BLaER1 (cell line): ENCODE measurements around the gene NFE2.
"Not testable (repeated sequence)": the region's sequence is repeated elsewhere in the genome, so short reads cannot be mapped to it uniquely, and the experiment has no call there.

Source experiments
- H3K27ac ChIP-seq: shearing (Covaris generic); formaldehyde crosslinking; 2 replicates; pipeline ENCODE4 v1.8.1; 2022
- H3K27me3 ChIP-seq: shearing (Covaris generic); formaldehyde crosslinking; 2 replicates; pipeline ENCODE4 v1.8.1; 2022
- H3K36me3 ChIP-seq: shearing (Covaris generic); formaldehyde crosslinking; 2 replicates; pipeline ENCODE4 v1.8.1; 2022
- H3K4me1 ChIP-seq: shearing (Covaris generic); formaldehyde crosslinking; 2 replicates; pipeline ENCODE4 v1.8.1; 2022
- H3K4me2 ChIP-seq: shearing (Covaris generic); formaldehyde crosslinking; 2 replicates; pipeline ENCODE4 v1.8.1; 2022
- H3K4me3 ChIP-seq: shearing (Covaris generic); formaldehyde crosslinking; 2 replicates; pipeline ENCODE4 v1.8.1; 2022
- H3K9ac ChIP-seq: shearing (Covaris generic); formaldehyde crosslinking; 2 replicates; pipeline ENCODE4 v1.8.1; 2022
- H3K9me3 ChIP-seq: shearing (Covaris generic); formaldehyde crosslinking; 2 replicates; pipeline ENCODE4 v1.8.1; 2022
- H4K20me1 ChIP-seq: shearing (Covaris generic); formaldehyde crosslinking; 2 replicates; pipeline ENCODE4 v1.8.1; 2022
- Cebpa-rat ChIP-seq: shearing (Covaris generic); IDR thresholded peaks from 2 replicates; pipeline ENCODE4 v1.8.1; 2022

NFE2 gene

DNA sequence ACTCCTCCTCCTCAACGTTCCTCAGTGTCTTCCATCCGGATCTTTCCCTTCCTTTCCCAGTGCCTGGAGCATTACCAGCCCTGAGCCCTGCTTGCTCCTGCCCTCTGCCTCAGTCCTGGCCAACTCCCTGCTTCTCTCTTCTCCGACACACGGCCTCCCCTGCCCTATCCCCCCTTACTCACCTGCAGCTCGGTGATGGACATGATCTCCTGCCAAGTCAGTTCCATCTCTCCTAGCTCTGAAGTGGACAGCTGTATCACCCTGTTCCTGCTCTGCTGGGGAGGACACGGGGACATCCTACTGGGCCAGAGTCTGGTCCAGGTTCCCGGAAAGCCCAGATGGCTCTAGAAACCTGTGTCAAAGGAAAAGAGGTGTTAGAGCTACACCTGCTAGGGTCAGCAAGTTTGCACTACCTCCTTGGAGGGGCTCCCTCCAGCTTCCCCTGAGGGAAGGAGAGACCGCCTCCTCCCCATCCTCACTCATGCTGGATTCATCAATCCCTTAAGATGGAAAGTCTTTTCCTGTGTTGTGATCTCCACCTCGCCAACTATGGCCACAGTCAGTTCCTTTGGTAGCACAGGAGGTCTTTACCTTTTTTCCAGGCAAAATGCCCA lies 5.8 kb downstream of the NFE2 start:
- Histone ChIP-seq H3K4me2 (no peak overlapping the region), H3K27ac (no peak overlapping the region), H3K27me3 (no peaks in the 10 kb centered on the region), H3K4me1 (peaks cover 23% of the 10 kb centered on the region), H3K9me3 (no peaks in the 10 kb centered on the region), H3K4me3 (no peak overlapping the region), H3K9ac (no peak overlapping the region), H4K20me1 (no peaks in the 10 kb centered on the region), H3K36me3 (no peaks in the 10 kb centered on the region)
- TF ChIP-seq Cebpa-rat, result no peak

DNA sequence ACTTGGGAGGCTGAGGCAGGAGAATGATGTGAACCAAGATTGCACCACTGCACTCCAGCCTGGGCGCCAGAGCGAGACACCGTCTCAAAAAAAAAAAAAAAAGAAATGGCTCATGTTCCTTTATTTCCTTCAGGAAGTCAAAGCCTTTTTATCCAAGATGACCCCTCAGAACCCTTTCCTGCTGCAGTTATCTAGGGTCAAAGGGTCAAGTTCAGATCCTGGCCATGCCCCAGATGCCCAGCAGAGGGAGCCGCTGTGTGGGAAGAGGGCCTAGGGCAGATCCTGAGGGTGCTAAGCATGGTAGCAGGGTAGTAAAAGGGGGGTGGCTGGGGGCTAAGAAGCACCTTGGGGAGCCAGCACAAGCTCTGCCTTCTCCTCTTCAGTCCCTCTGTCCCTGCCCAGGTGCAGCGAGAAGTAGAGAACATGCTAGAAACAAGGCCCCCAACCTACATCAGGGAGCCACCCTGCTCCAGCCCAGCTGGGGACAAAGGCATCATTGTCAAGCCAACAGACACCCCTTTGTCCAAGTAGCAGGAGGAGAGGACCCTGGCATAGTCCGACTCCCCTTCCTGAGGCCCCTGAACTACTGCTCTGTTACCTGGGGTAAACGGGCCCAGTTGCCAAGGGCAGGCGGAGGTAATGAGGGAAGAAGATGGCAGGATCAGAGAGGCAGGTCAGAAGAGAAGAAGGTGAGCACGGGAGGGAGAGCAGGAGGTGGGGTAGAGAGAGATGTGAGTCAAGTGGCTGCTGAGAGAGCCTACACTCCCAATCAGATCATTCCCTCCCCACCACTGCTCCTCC lies 6.5 kb downstream of the NFE2 start:
- Histone ChIP-seq H3K36me3 (no peaks in the 10 kb centered on the region), H3K27me3 (no peaks in the 10 kb centered on the region), H3K9me3 (no peaks in the 10 kb centered on the region), H3K27ac (no peak overlapping the region), H4K20me1 (0 out of 2 replicates have a peak, but pooled peaks cover 4% of the 10 kb centered on the region), H3K4me3 (no peak overlapping the region), H3K4me1 (peaks cover 20% of the 10 kb centered on the region), H3K9ac (no peak overlapping the region), H3K4me2 (no peak overlapping the region)
- TF ChIP-seq Cebpa-rat, result no peak

DNA sequence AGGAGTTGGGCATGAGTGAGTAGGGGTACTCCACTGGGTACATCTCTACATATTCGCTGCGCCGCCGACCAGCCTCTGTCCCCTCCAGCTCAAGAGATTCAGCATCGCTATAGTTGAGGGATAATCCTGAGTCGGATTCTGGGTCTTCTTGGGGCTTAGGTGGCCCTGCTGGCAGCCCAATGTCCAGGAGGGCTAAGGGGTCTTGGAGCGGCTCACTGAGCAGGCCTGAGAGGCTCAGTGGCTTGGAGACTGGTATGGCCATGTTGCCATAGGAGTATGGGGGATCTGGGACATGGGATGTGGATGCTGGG lies 7.9 kb downstream of the NFE2 start:
- H3K9ac ChIP-seq, result no peak overlapping the region
- peaks cover 22% of the 10 kb centered on the region for H3K4me1 ChIP-seq
- H3K27ac ChIP-seq, result no peak overlapping the region
- no peaks in the 10 kb centered on the region for H3K9me3 ChIP-seq
- no peaks in the 10 kb centered on the region for H3K27me3 ChIP-seq
- peaks cover 13% of the 10 kb centered on the region for H3K36me3 ChIP-seq
- no peak overlapping the region for H3K4me3 ChIP-seq
- no peak overlapping the region for H3K4me2 ChIP-seq
- peaks cover 19% of the 10 kb centered on the region for H4K20me1 ChIP-seq
- no peak for TF ChIP-seq Cebpa-rat

DNA sequence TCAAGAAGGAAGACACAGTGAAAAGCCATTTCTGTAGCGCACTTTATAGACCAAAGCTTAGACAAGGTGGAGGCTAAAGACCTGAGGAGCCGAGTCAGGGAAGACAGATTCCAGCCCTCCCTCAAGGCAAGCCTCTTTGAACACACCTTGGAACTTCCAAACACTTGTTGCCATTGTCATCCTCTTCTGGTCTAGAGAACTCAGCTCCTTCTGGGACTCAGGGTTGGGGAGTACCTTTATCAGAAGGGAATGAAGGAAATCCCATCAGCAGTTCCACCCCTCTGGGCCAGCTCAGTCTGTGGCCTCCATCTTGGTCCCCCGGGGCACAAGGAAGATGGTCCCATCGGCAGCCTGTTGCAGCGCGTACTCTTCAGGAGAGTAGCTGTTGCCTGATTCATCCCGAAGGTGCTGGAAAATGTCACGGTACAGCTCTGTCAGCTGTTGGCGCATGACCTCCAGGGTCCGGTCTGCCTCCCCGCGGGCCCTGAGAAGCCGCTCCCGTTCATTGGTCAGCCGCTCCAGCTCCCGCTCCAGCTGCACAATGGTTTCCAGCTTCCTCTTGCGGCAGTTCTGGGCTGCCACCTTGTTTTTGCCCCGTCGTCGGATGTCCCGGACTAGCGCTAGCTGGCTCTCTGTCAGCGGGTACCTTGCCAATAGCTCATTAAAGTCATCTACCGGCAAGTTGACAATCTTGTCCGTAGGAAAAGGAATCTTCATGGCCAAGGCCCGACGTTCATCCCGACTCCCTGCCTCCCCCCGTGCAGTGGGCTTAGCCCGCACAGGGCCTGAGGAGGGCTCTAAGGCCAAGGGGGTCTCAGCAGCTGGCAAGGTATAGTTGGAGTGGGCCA lies 8.5 kb downstream of the NFE2 start:
- Histone ChIP-seq H3K4me3 (no peak overlapping the region), H3K9me3 (no peaks in the 10 kb centered on the region), H3K27ac (no peak overlapping the region), H3K4me1 (peaks cover 24% of the 10 kb centered on the region), H3K9ac (no peak overlapping the region), H3K36me3 (peaks cover 19% of the 10 kb centered on the region), H3K4me2 (no peak overlapping the region), H4K20me1 (peaks cover 25% of the 10 kb centered on the region), H3K27me3 (no peaks in the 10 kb centered on the region)
- no peak for TF ChIP-seq Cebpa-rat

DNA sequence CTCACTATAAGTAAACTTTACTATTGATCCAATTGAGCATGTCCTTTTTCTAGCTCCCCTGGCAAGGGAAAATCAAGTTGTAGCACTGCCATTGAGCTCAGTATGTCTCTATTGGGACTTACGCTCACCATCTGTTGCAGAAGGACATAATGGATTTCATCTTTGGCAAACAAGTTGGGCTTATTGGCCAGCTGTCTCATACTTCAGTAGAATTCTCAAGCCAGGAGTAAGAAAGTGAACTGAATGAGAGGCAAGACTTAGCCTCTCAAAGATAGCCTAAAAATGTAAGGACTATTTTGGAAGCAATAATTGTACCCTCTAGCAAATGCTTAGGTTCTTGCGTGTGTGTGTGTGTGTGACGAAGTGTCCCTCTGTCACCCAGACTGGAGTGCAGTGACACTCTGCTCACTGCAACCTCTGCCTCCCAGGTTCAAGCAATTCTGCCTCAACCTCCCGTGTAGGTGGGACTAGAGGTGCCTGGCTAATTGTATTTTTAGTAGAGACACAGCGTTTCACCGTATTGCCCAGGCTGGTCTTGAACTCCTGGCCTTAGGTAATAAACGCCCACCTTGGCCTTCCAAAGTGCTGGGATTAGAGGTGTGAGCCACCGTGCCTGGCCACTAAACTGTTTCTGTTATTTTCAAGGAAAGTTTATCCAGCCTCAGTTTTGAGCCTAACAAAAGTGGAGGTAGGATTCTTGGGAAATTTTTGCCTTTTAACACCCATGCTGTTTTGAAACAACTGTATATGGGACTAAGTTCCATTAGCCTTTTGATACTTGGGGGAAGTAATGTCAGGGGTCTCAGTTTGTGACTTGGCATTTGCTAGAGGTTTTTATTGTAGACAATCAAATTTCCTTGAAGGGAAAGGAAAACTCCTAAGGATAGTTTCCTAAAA lies 13.3 kb downstream of the NFE2 start:
- H3K9me3 ChIP-seq, result no peaks in the 10 kb centered on the region
- H4K20me1 ChIP-seq, result peaks cover 73% of the 10 kb centered on the region
- H3K27ac ChIP-seq, result no peak overlapping the region
- H3K9ac ChIP-seq, result no peak overlapping the region
- no peak for TF ChIP-seq Cebpa-rat
- peaks cover 63% of the 10 kb centered on the region for H3K36me3 ChIP-seq
- no peaks in the 10 kb centered on the region for H3K27me3 ChIP-seq
- H3K4me3 ChIP-seq, result no peak overlapping the region
- peaks cover 66% of the 10 kb centered on the region for H3K4me1 ChIP-seq
- 0 out of 2 replicates have a peak overlapping the region, but pooled peaks have one; percentile 47 for H3K4me2 ChIP-seq

DNA sequence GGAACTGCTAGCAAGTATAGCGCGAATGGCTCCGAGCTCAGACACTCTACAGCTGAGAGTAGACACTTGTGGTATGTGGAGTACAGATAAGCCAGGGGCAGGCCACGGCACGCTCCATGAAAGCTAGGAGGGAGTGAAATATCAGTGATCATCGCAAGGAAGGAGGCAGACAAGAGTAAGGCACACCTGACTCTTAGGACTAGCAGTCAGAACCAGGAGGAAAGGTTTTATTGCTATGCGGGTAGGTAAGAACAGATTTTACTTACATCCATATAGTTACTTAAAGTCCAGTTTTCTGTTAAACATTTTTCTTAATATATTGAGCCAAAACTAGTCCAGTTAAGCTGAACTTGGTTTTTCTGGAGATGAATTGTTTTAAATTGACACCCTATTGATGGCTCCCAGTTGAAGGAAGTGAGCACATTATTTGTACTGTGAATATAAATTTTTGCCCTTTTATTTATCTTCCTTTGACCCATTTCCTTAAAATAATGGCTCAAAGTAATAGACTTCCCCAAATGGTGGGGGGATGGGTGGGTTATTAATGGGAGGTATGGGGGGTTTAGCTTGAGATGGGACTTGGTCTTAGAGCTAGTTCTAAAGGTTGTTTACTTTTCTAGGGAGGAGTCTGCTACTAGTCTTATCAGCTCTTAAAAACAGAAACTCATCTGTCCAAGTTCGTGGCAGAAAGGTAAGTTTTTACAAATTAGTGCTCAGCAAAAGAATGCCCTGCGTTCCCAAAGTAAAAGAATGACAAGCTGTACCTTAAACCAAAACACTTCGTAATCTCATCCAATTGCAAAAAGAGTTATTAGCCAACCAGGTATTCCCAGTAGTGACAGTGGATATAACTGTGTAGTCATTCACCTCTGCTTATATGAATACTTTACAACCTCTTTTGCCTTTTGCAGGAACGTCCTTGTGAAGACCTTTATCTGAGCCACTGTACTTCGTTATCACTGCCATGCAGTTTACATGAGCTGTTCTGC lies 14.5 kb downstream of the NFE2 start:
- TF ChIP-seq Cebpa-rat, result no peak
- peak overlapping the region; percentile 45; the same call in 1 of the 2 replicates for H3K9ac ChIP-seq
- H3K4me3 ChIP-seq, result no peak overlapping the region
- no peaks in the 10 kb centered on the region for H3K9me3 ChIP-seq
- H3K27me3 ChIP-seq, result no peaks in the 10 kb centered on the region
- peaks cover 85% of the 10 kb centered on the region for H4K20me1 ChIP-seq
- H3K4me2 ChIP-seq, result peak overlapping the region; percentile 47
- H3K27ac ChIP-seq, result no peak overlapping the region
- peaks cover 68% of the 10 kb centered on the region for H3K4me1 ChIP-seq
- H3K36me3 ChIP-seq, result peaks cover 74% of the 10 kb centered on the region

DNA sequence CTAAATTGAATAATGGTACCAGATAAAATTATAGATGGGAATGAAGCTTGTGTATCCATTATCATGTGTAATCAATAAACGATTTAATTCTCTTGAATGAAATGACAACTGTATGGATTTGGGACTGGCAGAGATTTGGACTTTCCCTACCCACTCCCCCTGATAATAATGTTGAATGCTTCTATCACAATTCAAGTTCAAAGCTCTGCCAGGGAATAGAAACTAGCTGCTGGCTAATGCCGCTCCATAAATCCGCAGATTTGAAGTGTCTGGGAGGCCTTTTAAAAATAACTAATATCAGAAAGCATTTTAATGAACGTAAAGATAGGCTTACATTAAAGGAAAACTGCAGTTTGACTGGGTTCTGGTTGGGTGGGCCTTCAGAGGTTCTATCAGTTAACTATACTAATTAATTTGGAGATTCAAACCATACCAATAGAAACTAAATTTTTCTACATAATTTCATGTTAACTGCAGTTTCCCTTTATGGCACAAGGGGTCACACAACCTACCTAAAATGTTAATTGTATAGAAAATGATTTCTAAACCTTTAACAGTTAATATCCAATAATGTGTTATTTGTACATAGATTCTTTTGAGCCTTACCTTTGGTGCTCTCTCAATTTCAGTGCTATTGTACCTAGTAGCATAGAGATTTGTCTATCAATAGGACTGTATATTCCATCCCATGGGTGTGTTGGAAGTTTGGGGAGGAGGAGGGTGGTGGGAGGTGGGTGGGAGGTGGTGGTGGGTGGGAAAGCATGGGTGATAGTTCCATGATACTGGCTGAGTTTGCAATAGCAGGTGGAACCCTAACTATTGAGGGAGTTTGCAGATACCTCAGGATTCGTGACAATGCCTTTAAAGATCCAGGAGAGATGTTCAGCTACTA lies 15.4 kb downstream of the NFE2 start:
- H3K27ac ChIP-seq, result no peak overlapping the region
- TF ChIP-seq Cebpa-rat, result no peak
- peaks cover 77% of the 10 kb centered on the region for H3K36me3 ChIP-seq
- H3K27me3 ChIP-seq, result no peaks in the 10 kb centered on the region
- H3K9me3 ChIP-seq, result no peaks in the 10 kb centered on the region
- H3K4me2 ChIP-seq, result peak overlapping the region; percentile 99
- H3K4me3 ChIP-seq, result peak overlapping the region; percentile 83
- peak overlapping the region; percentile 50; the same call in 1 of the 2 replicates for H3K9ac ChIP-seq
- H3K4me1 ChIP-seq, result peaks cover 68% of the 10 kb centered on the region
- H4K20me1 ChIP-seq, result peaks cover 87% of the 10 kb centered on the region

DNA sequence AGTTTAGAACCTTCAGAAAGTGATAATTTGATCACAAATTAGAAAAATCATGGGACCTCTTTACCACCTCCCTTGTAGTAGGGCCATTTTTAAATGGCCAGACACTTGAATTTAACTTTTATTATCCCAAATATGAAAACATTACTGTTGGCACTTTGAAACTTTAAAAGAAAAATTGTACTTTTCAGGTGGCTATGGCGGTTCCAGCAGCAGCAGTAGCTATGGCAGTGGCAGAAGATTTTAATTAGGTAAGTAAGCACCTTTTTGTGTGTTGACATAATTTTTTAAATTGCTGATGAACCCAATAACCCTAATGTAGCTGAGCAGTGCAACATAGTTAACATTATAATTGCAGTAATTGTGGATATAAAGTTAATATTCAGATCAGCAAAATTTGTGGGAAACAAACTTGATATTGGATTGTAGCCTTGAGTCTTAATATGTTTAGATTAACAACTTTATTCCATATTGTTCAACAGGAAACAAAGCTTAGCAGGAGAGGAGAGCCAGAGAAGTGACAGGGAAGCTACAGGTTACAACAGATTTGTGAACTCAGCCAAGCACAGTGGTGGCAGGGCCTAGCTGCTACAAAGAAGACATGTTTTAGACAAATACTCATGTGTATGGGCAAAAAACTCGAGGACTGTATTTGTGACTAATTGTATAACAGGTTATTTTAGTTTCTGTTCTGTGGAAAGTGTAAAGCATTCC lies 16.6 kb downstream of the NFE2 start:
- not testable (repeated sequence) for H3K27me3 ChIP-seq, H3K9me3 ChIP-seq, H3K27ac ChIP-seq
- peaks cover 62% of the 10 kb centered on the region for H3K4me1 ChIP-seq
- peaks cover 77% of the 10 kb centered on the region for H3K36me3 ChIP-seq
- peak overlapping the region; percentile 83 for H3K4me3 ChIP-seq
- H4K20me1 ChIP-seq, result peaks cover 81% of the 10 kb centered on the region
- H3K4me2 ChIP-seq, result peak overlapping the region; percentile 99
- H3K9ac ChIP-seq, result peak overlapping the region; percentile 98
